Body of pancreas (tissue), 4 donors: ENCODE results near the gene CPN1. TPM values are rescaled to one million over a fixed set of nuclear protein-coding genes. Genes with fewer than 3 reads are reported as not detected.

Experiments used
- ATAC-seq: fragments of 150-250 bp; one replicate; pipeline ENCODE4 v1.9.1; 2016
- DNase-seq, 4 donors: peaks; one replicate each; pipeline ENCODE4 v3.0.0-alpha.2; 2019
- H3K27ac ChIP-seq, 4 donors: fragments of 200-600 bp; sonication (generic); 1 replicate in 3 of 4; 2 replicates in 1 of 4; pipeline versions ENCODE4 v1.5.1 to v1.6.1; 2016 to 2019; ENCODE audit warnings: mild to moderate bottlenecking in 1 of 4, mixed read lengths in 1 of 4, moderate library complexity in 1 of 4
- H3K27me3 ChIP-seq, 2 donors: fragments of 200-600 bp; sonication (generic); one replicate each; pipeline ENCODE4 v1.6.0; 2016; ENCODE audit warnings: mild to moderate bottlenecking in 1 of 2
- H3K36me3 ChIP-seq, 2 donors: fragments of 200-600 bp; sonication (generic); replicated peaks in 1 of 2; 2 replicates each; pipeline ENCODE4 v1.5.1; 2016; ENCODE audit warnings: low read depth in 2 of 2; ENCODE audit not compliant: insufficient read depth in 1 of 2
- H3K4me1 ChIP-seq: fragments of 200-600 bp; sonication (generic); one replicate; pipeline ENCODE4 v1.6.0; 2016
- H3K4me3 ChIP-seq, 2 donors: fragments of 200-600 bp; sonication (generic); 1 replicate in 1 of 2; 2 replicates in 1 of 2; pipeline ENCODE4 v1.5.1; 2016 to 2019
- H3K9me3 ChIP-seq, 3 donors: fragments of 200-600 bp; sonication (generic); 1 replicate in 2 of 3; 2 replicates in 1 of 3; pipeline ENCODE4 v1.5.1; 2016
- POLR2A ChIP-seq, 3 donors: fragments of 450-650 bp; IDR thresholded peaks; one replicate each; pipeline ENCODE4 v1.6.1; 2016; ENCODE audit warnings: antibody characterized with exemption in 3 of 3, mild to moderate bottlenecking in 2 of 3
- WGBS, 2 donors: methylation state at CpG; one replicate each; pipeline ENCODE4 v1.1.5; 2017; 5-methylcytosine and 5-hydroxymethylcytosine counted together
- intact Hi-C: fragments of 100-400 bp; cut with DNase I; formaldehyde crosslinking; loops from one replicate; pipeline ENCODE4 v1.15.1; 2023
- total RNA-seq, 2 donors: library from RNA; depleted of rRNA; stranded (reverse); fragments of >200 nt; gene quantifications; one replicate each; pipeline ENCODE4 v1.1.0, GENCODE V29; 2016
- TF ChIP-seq, protein P1 (sequence below), 7 experiments: fragments of 450-650 bp in 4 of 7; fragments of 200-600 bp in 3 of 7; sonication (generic) in 3 of 7; IDR thresholded peaks; one replicate each; pipeline ENCODE4 v1.5.1; 2016 to 2019; ENCODE audit warnings: antibody characterized with exemption in 7 of 7

The CPN1 gene
- total RNA-seq, 2 donors from 2014 or later: not detected

GRCh38 chr10:100124097-100124496 is 42.4 kb upstream of the CPN1 start:
- ATAC-seq (no peak), DNase-seq (no peak)
- Histone ChIP-seq H3K9me3 (no peaks in the 10 kb centered on the region), H3K27me3 (no peaks in the 10 kb centered on the region), H3K27ac (no peak overlapping the region), H3K4me3 (no peak overlapping the region), H3K4me1 (no peaks in the 10 kb centered on the region), H3K36me3 (no peaks in the 10 kb centered on the region)
- intact Hi-C loops: no loop called here
- 68 to 70% methylated on average over 4 of the region's 4 CpGs for WGBS, 2 donors
- TF ChIP-seq POLR2A (IDR thresholded peaks at IDR 0.05): no peak
- TF ChIP-seq, protein P1, sequence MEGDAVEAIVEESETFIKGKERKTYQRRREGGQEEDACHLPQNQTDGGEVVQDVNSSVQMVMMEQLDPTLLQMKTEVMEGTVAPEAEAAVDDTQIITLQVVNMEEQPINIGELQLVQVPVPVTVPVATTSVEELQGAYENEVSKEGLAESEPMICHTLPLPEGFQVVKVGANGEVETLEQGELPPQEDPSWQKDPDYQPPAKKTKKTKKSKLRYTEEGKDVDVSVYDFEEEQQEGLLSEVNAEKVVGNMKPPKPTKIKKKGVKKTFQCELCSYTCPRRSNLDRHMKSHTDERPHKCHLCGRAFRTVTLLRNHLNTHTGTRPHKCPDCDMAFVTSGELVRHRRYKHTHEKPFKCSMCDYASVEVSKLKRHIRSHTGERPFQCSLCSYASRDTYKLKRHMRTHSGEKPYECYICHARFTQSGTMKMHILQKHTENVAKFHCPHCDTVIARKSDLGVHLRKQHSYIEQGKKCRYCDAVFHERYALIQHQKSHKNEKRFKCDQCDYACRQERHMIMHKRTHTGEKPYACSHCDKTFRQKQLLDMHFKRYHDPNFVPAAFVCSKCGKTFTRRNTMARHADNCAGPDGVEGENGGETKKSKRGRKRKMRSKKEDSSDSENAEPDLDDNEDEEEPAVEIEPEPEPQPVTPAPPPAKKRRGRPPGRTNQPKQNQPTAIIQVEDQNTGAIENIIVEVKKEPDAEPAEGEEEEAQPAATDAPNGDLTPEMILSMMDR (IDR thresholded peaks at IDR 0.05): no peak

DNA sequence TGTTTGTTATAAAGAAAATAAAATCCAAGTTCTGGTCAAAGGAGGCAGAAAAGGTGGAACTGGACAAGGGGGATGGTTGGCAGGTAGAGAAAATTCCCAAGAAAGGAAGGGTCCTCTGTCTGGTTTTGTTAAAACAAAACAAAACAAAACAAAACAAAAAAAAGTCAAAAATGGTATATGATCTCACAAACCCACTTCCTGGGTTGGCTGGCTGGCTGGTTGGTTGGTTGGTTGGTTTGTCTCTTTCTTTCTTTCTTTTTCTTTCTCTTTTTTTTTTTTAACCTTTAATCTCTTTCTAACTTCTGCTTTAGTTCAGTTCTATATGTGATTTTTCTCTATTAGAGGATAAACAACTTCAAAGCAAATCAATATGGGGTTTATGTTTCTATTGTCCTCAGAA is 41.1 kb upstream of the CPN1 start:
- no peak for ATAC-seq
- no peaks in the 10 kb centered on the region for H3K27me3 ChIP-seq
- H3K4me1 ChIP-seq: no peaks in the 10 kb centered on the region
- no peaks in the 10 kb centered on the region for H3K9me3 ChIP-seq
- no peak overlapping the region for H3K27ac ChIP-seq
- no peak overlapping the region for H3K4me3 ChIP-seq
- H3K36me3 ChIP-seq: no peaks in the 10 kb centered on the region
- no peak for TF ChIP-seq POLR2A (IDR thresholded peaks at IDR 0.05)
- intact Hi-C loops: no loop called here
- DNase-seq: no peak

DNA sequence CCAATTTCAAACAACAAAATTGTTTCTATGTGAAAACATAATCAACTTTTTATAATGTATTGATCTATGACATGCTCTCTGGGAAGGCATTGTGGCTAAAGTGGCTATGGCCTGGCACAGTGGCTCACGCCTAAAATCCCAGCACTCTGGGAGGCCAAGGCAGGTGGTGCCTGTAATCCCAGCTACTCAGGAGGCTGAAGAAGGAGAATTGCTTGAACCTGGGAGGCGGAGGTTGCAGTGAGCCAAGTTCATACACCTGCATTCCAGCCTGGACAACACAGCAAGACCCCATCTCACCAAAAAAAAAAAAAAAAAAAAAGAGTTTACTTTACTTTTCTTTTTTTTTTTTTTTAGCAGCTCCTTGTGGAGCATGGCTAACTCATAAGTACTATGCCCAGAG is 38.9 kb upstream of the CPN1 start:
- Histone ChIP-seq H3K27ac (no peak overlapping the region), H3K9me3 (no peaks in the 10 kb centered on the region), H3K4me1 (no peaks in the 10 kb centered on the region), H3K27me3 (no peaks in the 10 kb centered on the region), H3K36me3 (no peaks in the 10 kb centered on the region), H3K4me3 (no peak overlapping the region)
- DNase-seq (no peak), ATAC-seq (no peak)
- 68 to 81% methylated on average over 2 of the region's 2 CpGs for WGBS, 2 donors
- intact Hi-C loops: no loop called here
- TF ChIP-seq, protein P1 (IDR thresholded peaks at IDR 0.05): no peak
- TF ChIP-seq POLR2A (IDR thresholded peaks at IDR 0.05): no peak

DNA sequence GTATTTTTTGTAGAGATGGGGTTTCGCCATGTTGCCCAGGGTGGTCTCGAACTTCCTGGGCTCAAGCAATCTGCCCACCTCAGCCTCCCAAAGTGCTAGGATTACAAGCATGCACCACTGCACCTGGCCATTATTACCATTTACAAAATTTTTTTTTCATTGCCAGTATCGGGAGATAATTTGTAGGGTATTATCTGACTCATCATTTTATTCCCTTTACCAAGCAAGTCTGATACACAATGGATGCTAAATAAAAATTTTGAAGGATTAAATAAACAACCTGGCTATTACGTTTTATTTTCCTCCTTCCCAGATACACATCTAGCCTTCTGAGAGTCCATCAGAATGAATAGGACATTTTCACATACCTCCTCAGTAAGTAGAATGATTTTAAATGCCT is 38.1 kb upstream of the CPN1 start:
- no peaks in the 10 kb centered on the region for H3K36me3 ChIP-seq
- H3K27ac ChIP-seq: no peak overlapping the region
- 71 to 75% methylated on average over 4 of the region's 4 CpGs for WGBS, 2 donors
- DNase-seq (no peak), ATAC-seq (no peak)
- no peaks in the 10 kb centered on the region for H3K9me3 ChIP-seq
- H3K27me3 ChIP-seq: no peaks in the 10 kb centered on the region
- intact Hi-C loops: no loop called here
- no peak for TF ChIP-seq POLR2A (IDR thresholded peaks at IDR 0.05)
- TF ChIP-seq, protein P1 (IDR thresholded peaks at IDR 0.05): no peak
- H3K4me1 ChIP-seq: no peaks in the 10 kb centered on the region
- no peak overlapping the region for H3K4me3 ChIP-seq

GRCh38 chr10:100114976-100115770 is 33.5 kb upstream of the CPN1 start:
- WGBS, 2 donors: 21 to 30% methylated on average over 47 to 51 of the region's 51 CpGs
- no peaks in the 10 kb centered on the region for H3K9me3 ChIP-seq
- H3K4me1 ChIP-seq: no peaks in the 10 kb centered on the region
- H3K36me3 ChIP-seq: no peaks in the 10 kb centered on the region
- TF ChIP-seq POLR2A (IDR thresholded peaks at IDR 0.05): no peak
- TF ChIP-seq, protein P1 (IDR thresholded peaks at IDR 0.05): no peak
- H3K27ac ChIP-seq: no peak overlapping the region
- intact Hi-C loops: no loop called here
- ATAC-seq (no peak), DNase-seq (no peak)
- H3K4me3 ChIP-seq: no peak overlapping the region
- no peaks in the 10 kb centered on the region for H3K27me3 ChIP-seq
